ENCODE data around the gene ZIC4. TPM values are rescaled to one million over a fixed set of nuclear protein-coding genes. Genes with fewer than 3 reads are reported as not detected.

The ZIC4 gene
- total and polyA plus RNA-seq, 9 of the 15 experiments (the other 6 are each of a cell fraction or from before 2014, with no cell fraction given) = not detected

- in situ Hi-C loops (cut with MboI) (no loop called here), intact Hi-C loops (cut with micrococcal nuclease) (no loop called here)
- H3K4me1 ChIP-seq (replicated peaks in 1 of 2; ENCODE audit: control insufficient read depth in 2 of 2, insufficient read depth in 2 of 2, low read length in 2 of 2) = peaks cover 0 to 12% of the 10 kb centered on the region in 2 experiments; a peak in 1 of 5 replicates
- TF ChIP-seq TCF15 (CRISPR knock-in tag; IDR thresholded peaks at IDR 0.05) (no peak), ARID3A (IDR thresholded peaks at IDR 0.05; ENCODE audit: borderline replicate concordance, low read depth, low read length) (no peak), GATAD2B (IDR thresholded peaks at IDR 0.05; ENCODE audit: borderline replicate concordance) (no peak), CREBBP (IDR thresholded peaks at IDR 0.05; ENCODE audit: low read depth, low read length) (no peak), ADNP (tag; IDR thresholded peaks at IDR 0.05) (no peak), MAX (CRISPR knock-in tag; IDR thresholded peaks at IDR 0.05) (no peak), STAT5B (CRISPR knock-in tag; IDR thresholded peaks at IDR 0.05) (no peak), CUX1 (CRISPR knock-in tag; IDR thresholded peaks at IDR 0.05) (no peak), ARID1B (IDR thresholded peaks at IDR 0.05) (no peak), NEUROD1 (IDR thresholded peaks at IDR 0.05; ENCODE audit: borderline replicate concordance, low read depth, low read length, partially characterized antibody) (no peak), DLX4 (CRISPR knock-in tag; IDR thresholded peaks at IDR 0.05) (no peak), E2F1 (CRISPR knock-in tag; IDR thresholded peaks at IDR 0.05) (no peak)
- peaks cover 10 to 39% of the 10 kb centered on the region in 2 experiments; a peak in 3 of 5 replicates for H3K27me3 ChIP-seq (ENCODE audit: control insufficient read depth in 2 of 2, insufficient read depth in 2 of 2, low read length in 2 of 2)
- H2AFZ ChIP-seq (ENCODE audit: low read depth, low read length) = no peak overlapping the region
- no peaks in the 10 kb centered on the region for H4K20me1 ChIP-seq (replicated peaks; ENCODE audit: control insufficient read depth, insufficient read depth, low read length)
- ChIA-PET CTCF (ENCODE audit: low intra/inter-chr PET ratio) (no interaction called here), POLR2A (no interaction called here)
- no peak overlapping the region for H3K4me2 ChIP-seq (ENCODE audit: insufficient read depth, low read length)
- H3K9ac ChIP-seq (ENCODE audit: insufficient read depth in 1 of 2, low read depth in 2 of 2, low read length in 2 of 2) = no peak overlapping the region
- 8% methylated on average over 1 of the region's 1 CpG for WGBS (ENCODE audit: insufficient coverage, low coverage, missing lambda C conversion rate)
- BruUV-seq (replicated peaks) = no TSS peak
- FAIRE-seq = no peak
- no peaks in the 10 kb centered on the region for H3K36me3 ChIP-seq (ENCODE audit: control insufficient read depth, insufficient read depth, low read length)
- no peak overlapping the region for H3K4me3 ChIP-seq
- no peaks in the 10 kb centered on the region for H3K79me2 ChIP-seq (ENCODE audit: control insufficient read depth, insufficient read depth, low read length)
- no peaks in the 10 kb centered on the region for H3K9me3 ChIP-seq (replicated peaks; ENCODE audit: control insufficient read depth, insufficient read depth, low read depth, low read length)
- no peak overlapping the region for H3K27ac ChIP-seq (ENCODE audit: extremely low read depth, low read depth, low read length)
- no peaks in the 10 kb centered on the region for H3K9me1 ChIP-seq (ENCODE audit: control insufficient read depth, insufficient read depth, low read length)
- DNase-seq (ENCODE audit: extremely low read depth in 1 of 4, low spot score in 3 of 4) = no peak
- no peak for ATAC-seq
Measured at GRCh38 chr3:147416931-147417330, 10.6 kb upstream of the ZIC4 start.

Data from K562 (cell line).